ENCODE results near the gene SLC6A9.

Gene SLC6A9

GRCh38 chr1:43998000-43998378 lies 33.3 kb downstream of the SLC6A9 start:
- no peak for DNase-seq

- DNase-seq, result peak; percentile 99
Observed at GRCh38 chr1:43997295-43997999, 33.8 kb downstream of the SLC6A9 start.

DNA sequence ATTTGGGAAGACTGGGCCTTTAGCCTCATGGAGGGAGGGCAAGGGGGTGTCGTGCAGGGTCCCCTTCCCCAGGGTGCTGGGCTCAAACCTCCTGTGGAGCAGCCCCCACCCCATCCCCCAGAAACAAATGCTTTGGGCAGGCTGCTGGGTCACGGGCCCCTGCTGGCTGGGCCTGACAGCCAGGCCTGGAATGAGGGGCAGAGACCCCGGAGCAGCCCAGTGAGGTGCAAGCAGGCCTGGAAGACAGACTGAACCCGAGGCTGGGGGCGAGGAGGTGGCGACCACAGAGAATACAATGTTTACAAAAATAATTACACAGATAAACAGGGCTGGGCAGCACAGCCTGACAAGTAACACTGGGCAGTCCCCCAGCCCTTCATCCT lies 34.5 kb downstream of the SLC6A9 start:
- DNase-seq, result no peak

DNA sequence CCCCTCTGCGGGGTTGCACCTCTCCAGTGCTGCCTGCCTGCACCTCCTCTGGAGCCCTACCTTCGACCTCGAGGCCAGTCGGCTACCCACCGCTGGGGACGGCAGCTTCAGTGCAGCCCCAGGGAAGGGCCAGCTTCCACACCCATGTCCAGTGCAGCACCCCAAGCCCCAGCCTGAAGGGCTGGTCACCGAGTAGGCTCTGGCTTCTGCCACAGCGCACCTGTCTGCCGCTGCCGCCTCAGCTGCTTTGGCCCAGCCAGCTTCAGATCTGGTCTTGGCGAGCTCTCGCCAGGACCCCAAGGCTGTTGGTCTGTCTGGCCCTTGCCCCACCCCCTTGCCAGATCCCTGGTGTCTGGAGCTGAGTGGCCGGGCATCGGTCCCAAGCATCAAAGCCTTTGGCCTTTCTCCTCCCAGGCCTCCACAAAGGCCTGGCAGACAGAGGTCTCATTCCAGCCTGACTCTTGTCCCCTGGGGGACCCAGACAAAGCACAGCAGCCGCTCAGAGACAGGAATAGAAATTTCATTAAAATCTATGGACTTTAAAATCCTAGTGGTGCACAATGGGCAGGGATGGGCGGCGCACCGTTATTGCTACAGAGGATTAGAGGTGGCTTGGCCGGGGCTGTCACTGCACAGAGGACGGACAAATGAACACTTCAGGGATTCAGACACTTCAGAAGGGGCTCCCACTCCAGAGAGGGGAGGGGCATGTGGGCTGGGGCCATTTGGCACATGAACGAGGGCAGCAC lies 35.1 kb downstream of the SLC6A9 start:
- no peak for DNase-seq

- DNase-seq, result peak; percentile 77
Observed at GRCh38 chr1:43994794-43995790, 36.2 kb downstream of the SLC6A9 start.

DNA sequence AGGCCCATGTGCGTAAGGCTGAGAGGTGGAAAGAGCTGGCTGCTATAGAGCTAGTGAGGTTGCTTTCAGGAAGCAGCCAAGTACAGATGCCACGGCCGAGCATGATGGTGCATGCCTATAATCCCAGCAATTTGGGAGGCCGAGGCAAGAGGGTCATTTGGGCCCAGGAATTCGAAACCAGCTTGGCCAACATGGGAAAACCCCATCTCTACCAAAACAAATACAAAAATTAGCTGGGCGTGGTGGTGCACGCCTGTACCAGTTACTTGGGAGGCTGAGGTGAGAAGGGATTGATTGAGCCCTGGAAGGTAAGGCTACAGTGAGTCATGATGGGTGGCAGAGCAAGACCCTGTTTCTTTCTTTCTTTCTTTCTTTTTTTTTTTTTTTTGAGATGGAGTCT lies 37.2 kb downstream of the SLC6A9 start:
- no peak for DNase-seq

DNA sequence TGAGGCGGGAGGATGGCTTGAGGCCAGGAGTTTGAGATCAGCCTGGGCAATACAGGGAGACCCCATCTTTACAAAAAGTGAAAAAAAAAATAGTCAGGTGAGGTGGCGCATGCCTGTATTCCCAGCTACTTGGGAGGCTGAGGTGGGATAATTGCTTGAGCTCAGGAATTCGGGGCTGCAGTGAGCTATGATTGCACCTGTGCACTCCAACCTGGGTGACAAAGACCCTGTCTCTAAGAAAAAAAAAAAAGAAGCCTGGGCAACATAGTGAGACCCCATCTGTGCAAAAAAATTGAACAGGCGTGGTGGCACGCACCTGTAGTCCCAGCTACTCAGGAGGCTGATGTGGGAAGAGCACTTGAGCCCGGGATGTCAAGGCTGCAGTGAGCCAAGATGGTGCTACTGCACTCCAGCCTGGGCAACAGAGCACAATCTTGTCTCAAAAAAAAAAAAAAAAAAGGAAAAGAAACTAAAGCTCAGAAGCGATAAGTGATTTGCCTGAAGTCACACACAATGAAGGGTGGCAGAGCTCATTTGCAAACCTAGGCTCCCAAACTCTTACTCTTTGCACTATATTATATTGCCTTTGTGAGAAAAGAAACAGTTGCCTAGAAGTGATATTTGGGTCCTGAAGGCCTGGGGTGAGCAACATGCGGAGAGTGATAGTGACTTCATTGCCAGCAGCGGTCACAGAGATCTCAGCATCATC lies 37.9 kb downstream of the SLC6A9 start:
- DNase-seq, result no peak

GRCh38 chr1:43992232-43992995 lies 38.8 kb downstream of the SLC6A9 start:
- peak; percentile 87 for DNase-seq

GRCh38 chr1:43991476-43992231 lies 39.6 kb downstream of the SLC6A9 start, which contains the start of gene CCDC24:
Gene CCDC24, plus strand, starts transcription at chr1:43991599. Its CDS starts 280 bp downstream, at chr1:43991879.
- peak; percentile 100 for DNase-seq

GRCh38 chr1:43991200-43991475 lies 40.1 kb downstream of the SLC6A9 start:
- no peak for DNase-seq

GRCh38 chr1:43990271-43991199 lies 40.7 kb downstream of the SLC6A9 start:
- peak; percentile 95 for DNase-seq

GRCh38 chr1:43987159-43987902 lies 43.9 kb downstream of the SLC6A9 start:
- DNase-seq, result no peak

DNA sequence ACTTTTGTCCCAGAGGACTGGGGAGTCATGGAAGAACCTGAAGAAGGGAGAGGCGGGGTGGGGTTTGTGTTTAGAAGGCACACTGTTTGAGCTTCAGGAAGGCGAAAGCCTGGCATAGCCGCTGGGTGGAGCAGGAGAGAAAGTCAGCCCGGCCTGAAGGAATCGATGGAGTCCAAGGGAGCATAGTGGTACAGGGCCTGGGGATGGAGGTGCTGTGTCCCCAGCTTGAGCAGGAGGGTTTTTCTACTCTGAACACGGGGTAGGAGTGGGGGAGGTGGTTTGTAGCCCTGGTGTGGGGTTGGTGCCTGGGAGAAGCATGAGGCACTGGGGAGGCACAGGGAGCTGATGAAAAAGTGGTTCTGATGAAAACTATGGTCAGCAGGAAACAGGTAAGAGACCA lies 44.5 kb downstream of the SLC6A9 start:
- DNase-seq, result no peak

- no peak for DNase-seq
Observed at GRCh38 chr1:43985984-43986595, 45.2 kb downstream of the SLC6A9 start.

DNA sequence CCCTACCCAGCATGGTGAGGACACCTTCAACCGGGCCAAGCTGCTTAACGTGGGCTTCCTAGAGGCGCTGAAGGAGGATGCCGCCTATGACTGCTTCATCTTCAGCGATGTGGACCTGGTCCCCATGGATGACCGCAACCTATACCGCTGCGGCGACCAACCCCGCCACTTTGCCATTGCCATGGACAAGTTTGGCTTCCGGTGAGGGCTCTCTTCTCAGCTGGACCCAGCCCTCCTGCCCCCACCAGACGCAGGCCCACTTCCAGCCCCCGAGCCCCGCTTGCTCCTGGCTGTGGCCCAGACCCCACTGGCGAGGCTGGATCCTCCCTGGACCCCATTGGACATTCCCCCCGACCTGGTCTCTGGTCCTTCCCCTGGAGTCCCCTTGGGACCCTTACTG lies 46.4 kb downstream of the SLC6A9 start:
- DNase-seq, result no peak

DNA sequence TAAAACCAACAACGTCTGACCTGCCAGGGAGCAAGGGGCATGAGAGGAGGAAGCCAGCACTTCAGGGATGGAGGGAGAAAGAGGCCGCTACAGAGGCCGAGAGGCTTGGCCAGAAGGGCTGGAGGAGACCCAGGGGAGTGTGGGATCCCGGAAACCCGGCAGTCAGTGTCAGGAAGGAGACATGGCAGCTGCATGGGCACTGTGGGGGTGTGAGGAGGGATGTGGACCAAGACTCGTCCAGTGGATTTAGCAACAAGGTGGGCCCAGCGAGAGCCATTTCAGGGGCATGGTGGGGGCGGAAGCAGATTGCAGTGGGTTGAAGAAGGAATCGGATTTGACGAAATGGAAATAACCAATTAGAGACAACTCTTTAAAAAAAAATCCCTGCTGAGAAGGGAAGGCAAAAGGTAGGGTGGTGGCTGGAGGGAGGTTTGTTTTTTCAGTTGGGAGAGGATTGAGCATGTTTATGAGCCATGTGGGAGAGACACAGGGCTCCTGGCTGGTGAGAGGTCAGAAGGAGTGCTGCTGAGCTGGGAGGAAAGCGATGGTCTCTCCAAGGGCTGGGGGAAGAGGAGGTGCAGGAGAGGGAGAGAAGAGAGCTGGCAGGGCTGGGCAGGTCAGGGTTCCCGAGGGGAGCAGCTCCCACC lies 47.9 kb downstream of the SLC6A9 start:
- no peak for DNase-seq

GRCh38 chr1:43982808-43983207 lies 48.5 kb downstream of the SLC6A9 start:
- DNase-seq, result no peak

DNA sequence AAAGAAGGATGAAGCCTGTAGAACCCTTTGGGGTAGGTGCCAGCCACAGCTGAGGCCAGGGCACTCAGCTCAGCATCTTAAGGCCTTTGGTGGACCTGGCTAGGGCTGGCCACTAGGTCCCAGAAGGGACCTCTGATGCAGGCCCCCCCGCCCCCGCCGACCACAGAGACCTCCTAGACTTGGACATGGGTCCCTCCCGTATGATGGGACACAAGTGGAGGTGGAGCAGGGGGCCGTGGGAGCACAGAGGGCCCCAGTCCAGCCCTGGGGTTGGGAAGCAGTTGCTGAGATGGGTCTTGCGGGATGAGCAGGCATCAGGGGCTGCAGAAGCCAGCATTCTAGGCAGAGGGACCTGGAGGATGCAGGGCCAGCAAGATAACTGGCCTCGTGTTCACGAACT lies 49.0 kb downstream of the SLC6A9 start:
- DNase-seq, result no peak

Data from NCI-H510A treated with DMSO at 0.1 percent for 48 hours (cell line).